ENCODE results near the gene ABHD12. TPM values are rescaled to one million over a fixed set of nuclear protein-coding genes. Genes with fewer than 3 reads are reported as not detected.

Gene ABHD12
- polyA plus RNA-seq, 1 donor (not counting 4 experiments of a cell fraction or from before 2014, with no cell fraction given) = 11.2 TPM

DNA sequence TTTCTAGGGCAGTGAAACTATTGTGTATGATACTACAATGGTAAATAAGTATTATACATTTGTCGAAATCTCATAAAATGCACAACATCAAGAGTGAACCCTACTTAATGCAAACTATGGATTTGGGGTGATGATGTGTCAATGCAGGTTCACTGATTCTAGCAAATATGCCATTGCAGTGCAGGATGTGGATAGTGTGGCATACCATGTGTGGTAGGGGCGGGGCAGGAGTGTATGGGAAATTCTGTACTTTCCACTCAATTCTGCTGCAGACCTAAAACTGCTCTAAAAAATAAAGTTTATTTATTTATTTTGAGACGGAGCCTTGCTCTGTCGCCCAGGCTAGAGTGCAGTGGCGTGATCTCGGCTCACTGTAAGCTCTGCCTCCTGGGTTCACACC, 44.3 kb downstream of the ABHD12 start:
- Histone ChIP-seq H3K9ac (ENCODE audit: control insufficient read depth, extremely low read depth, insufficient read depth, low read length) (no peak overlapping the region), H3K27ac (ENCODE audit: control insufficient read depth, insufficient read depth, low read length) (no peak overlapping the region), H3K79me2 (ENCODE audit: control insufficient read depth, insufficient read depth, low read length) (peaks cover 3% of the 10 kb centered on the region), H3K4me2 (ENCODE audit: control insufficient read depth, extremely low read depth, insufficient read depth, low read depth, low read length) (no peak overlapping the region), H4K20me1 (ENCODE audit: control insufficient read depth, extremely low read depth, insufficient read depth, low read length) (no peaks in the 10 kb centered on the region), H3K4me3 (ENCODE audit: control insufficient read depth in 2 of 3, extremely low read depth in 1 of 3, insufficient read depth in 2 of 3, low read depth in 1 of 3, low read length in 3 of 3) (no peak overlapping the region), H2AFZ (ENCODE audit: control insufficient read depth, low read length) (no peak overlapping the region), H3K27me3 (ENCODE audit: control insufficient read depth, extremely low read depth, insufficient read depth, low read length) (no peaks in the 10 kb centered on the region), H3K9me1 (ENCODE audit: control insufficient read depth, extremely low read depth, insufficient read depth, low read length) (no peaks in the 10 kb centered on the region), H3K36me3 (ENCODE audit: control insufficient read depth in 2 of 2, extremely low read depth in 1 of 2, insufficient read depth in 2 of 2, low read length in 2 of 2) (no peaks in the 10 kb centered on the region), H3K9me3 (ENCODE audit: control insufficient read depth, low read depth, low read length) (no peaks in the 10 kb centered on the region), H3K4me1 (ENCODE audit: control insufficient read depth, extremely low read depth, insufficient read depth, low read length) (no peaks in the 10 kb centered on the region)
- dilution Hi-C loops (cut with MboI; ENCODE audit: extremely low pct_ligation_motif_present, low sequenced_read_pairs) = no loop called here
- no peak for DNase-seq (ENCODE audit: low read depth, low spot score)
- FAIRE-seq = no peak
- TF ChIP-seq, protein P1, sequence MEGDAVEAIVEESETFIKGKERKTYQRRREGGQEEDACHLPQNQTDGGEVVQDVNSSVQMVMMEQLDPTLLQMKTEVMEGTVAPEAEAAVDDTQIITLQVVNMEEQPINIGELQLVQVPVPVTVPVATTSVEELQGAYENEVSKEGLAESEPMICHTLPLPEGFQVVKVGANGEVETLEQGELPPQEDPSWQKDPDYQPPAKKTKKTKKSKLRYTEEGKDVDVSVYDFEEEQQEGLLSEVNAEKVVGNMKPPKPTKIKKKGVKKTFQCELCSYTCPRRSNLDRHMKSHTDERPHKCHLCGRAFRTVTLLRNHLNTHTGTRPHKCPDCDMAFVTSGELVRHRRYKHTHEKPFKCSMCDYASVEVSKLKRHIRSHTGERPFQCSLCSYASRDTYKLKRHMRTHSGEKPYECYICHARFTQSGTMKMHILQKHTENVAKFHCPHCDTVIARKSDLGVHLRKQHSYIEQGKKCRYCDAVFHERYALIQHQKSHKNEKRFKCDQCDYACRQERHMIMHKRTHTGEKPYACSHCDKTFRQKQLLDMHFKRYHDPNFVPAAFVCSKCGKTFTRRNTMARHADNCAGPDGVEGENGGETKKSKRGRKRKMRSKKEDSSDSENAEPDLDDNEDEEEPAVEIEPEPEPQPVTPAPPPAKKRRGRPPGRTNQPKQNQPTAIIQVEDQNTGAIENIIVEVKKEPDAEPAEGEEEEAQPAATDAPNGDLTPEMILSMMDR (optimal IDR thresholded peaks at IDR 0.05 in 1 of 3, IDR thresholded peaks at IDR 0.05 in 1 of 3, conservative IDR thresholded peaks at IDR 0.05 in 1 of 3; ENCODE audit: extremely low read depth in 1 of 3, insufficient read depth in 2 of 3, low read length in 3 of 3) = no peak
- TF ChIP-seq EZH2 (IDR thresholded peaks at IDR 0.05; ENCODE audit: low read length) = no peak

DNA sequence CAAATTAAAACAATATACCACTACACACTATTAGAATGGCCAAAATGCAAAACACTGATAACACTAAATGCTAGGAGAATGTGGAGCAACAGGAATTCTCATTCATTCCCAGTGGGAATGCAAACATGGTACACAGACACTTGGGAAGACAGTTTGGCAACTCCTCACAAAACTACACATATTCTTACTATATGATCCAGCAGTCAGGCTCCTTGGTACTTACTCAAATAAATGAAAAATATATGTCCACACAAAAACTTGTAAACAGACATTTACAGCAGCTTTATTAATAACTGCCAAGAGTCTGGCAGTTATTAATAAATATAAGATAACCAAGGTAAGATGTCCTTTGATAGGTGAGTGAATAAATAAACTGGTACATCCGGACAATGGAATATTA, 44.9 kb downstream of the ABHD12 start:
- Histone ChIP-seq H3K36me3 (ENCODE audit: control insufficient read depth in 2 of 2, extremely low read depth in 1 of 2, insufficient read depth in 2 of 2, low read length in 2 of 2) (no peaks in the 10 kb centered on the region), H3K9ac (ENCODE audit: control insufficient read depth, extremely low read depth, insufficient read depth, low read length) (no peak overlapping the region), H3K27ac (ENCODE audit: control insufficient read depth, insufficient read depth, low read length) (no peak overlapping the region), H4K20me1 (ENCODE audit: control insufficient read depth, extremely low read depth, insufficient read depth, low read length) (no peaks in the 10 kb centered on the region), H3K4me3 (ENCODE audit: control insufficient read depth in 2 of 3, extremely low read depth in 1 of 3, insufficient read depth in 2 of 3, low read depth in 1 of 3, low read length in 3 of 3) (no peak overlapping the region), H3K79me2 (ENCODE audit: control insufficient read depth, insufficient read depth, low read length) (peaks cover 7% of the 10 kb centered on the region), H3K9me3 (ENCODE audit: control insufficient read depth, low read depth, low read length) (no peaks in the 10 kb centered on the region), H3K4me2 (ENCODE audit: control insufficient read depth, extremely low read depth, insufficient read depth, low read depth, low read length) (no peak overlapping the region), H3K4me1 (ENCODE audit: control insufficient read depth, extremely low read depth, insufficient read depth, low read length) (no peaks in the 10 kb centered on the region), H2AFZ (ENCODE audit: control insufficient read depth, low read length) (no peak overlapping the region), H3K27me3 (ENCODE audit: control insufficient read depth, extremely low read depth, insufficient read depth, low read length) (no peaks in the 10 kb centered on the region), H3K9me1 (ENCODE audit: control insufficient read depth, extremely low read depth, insufficient read depth, low read length) (no peaks in the 10 kb centered on the region)
- no peak for TF ChIP-seq EZH2 (IDR thresholded peaks at IDR 0.05; ENCODE audit: low read length)
- TF ChIP-seq, protein P1 (optimal IDR thresholded peaks at IDR 0.05 in 1 of 3, IDR thresholded peaks at IDR 0.05 in 1 of 3, conservative IDR thresholded peaks at IDR 0.05 in 1 of 3; ENCODE audit: extremely low read depth in 1 of 3, insufficient read depth in 2 of 3, low read length in 3 of 3) = no peak
- FAIRE-seq = no peak
- DNase-seq (ENCODE audit: low read depth, low spot score) = no peak
- dilution Hi-C loops (cut with MboI; ENCODE audit: extremely low pct_ligation_motif_present, low sequenced_read_pairs) = no loop called here

Measured in keratinocyte (primary cell).